Activated CD4-positive, alpha-beta T cell treated with anti-CD3 and anti-CD28 coated beads for 1 hour (primary cell): ENCODE measurements around the gene TMEM88.

ENCODE experiments used
- DNase-seq: peaks from one replicate; pipeline ENCODE4 v3.0.0-alpha.2; 2020

The TMEM88 gene

GRCh38 chr17:7833011-7833794 lies 21.7 kb upstream of the TMEM88 start:
- no peak for DNase-seq

- DNase-seq: peak; percentile 78
Measured at GRCh38 chr17:7833795-7834541, 20.9 kb upstream of the TMEM88 start, which contains the start of gene KDM6B. TSS of gene KDM6B (plus strand) at chr17:7834217. CDS start at chr17:7845555, 11,338 bp downstream.

DNA sequence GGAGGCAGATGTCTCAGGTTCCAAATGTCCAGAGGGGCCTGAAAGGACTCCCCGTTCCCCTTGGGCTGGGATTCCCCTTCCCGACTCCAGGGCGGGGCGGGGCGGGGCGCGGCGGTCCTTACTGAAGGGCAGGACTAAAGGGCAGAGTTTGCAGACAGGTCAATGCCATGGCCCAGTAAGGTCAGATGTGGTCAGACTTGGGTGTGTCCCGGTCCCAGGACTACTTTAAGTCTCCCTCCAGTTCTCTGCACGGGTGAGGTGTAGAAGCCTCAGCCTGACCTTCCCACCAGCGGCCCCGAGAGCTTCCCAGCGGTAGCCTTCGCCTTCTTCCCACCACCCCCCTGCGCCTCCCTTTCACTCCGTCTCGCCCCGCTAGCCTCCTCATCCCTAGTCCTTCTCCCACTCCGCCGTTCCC lies 20.3 kb upstream of the TMEM88 start:
- DNase-seq: peak; percentile 41

DNA sequence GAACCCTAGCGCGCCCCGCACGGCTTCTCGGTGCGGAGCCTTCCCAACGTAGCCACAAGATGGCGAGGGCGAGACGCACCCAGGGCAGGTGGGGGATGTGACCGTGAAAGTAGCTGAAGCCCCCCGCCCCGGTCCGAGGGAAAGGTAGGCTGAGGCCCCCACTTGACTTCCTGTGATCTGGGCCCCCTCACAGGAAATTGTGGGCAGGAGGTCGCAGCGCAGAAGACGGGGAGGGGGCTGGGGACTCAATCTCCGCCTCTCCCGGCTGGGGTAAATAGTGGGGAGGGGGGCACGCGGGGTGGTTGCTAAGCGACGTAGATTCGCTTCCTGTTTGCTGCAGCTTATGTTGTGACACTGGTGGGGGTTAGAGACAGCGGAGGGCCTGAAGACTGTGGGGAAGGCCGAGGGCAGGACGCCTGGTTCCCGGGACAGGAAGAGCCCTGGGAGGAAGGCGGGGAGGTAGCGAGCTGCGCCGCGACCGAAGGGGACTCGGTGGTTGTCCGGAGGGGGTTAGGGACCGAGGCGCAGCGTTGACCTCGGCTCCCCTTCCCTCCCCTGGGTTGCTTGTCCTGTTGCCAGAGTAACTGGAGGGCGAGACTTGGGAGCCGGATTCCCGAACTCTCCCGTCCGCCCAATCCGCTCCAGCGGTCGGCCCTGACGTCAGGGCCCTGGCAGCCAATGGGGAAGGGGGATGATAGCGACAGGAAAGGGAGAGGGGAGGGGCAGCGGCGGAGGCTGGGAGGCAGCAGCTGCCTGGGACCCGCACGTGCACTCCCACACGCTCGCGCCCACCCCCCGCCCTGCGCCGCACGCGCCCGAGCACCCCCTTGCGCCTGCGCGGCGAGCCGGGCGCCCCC lies 19.7 kb upstream of the TMEM88 start:
- DNase-seq: peak; percentile 77

DNA sequence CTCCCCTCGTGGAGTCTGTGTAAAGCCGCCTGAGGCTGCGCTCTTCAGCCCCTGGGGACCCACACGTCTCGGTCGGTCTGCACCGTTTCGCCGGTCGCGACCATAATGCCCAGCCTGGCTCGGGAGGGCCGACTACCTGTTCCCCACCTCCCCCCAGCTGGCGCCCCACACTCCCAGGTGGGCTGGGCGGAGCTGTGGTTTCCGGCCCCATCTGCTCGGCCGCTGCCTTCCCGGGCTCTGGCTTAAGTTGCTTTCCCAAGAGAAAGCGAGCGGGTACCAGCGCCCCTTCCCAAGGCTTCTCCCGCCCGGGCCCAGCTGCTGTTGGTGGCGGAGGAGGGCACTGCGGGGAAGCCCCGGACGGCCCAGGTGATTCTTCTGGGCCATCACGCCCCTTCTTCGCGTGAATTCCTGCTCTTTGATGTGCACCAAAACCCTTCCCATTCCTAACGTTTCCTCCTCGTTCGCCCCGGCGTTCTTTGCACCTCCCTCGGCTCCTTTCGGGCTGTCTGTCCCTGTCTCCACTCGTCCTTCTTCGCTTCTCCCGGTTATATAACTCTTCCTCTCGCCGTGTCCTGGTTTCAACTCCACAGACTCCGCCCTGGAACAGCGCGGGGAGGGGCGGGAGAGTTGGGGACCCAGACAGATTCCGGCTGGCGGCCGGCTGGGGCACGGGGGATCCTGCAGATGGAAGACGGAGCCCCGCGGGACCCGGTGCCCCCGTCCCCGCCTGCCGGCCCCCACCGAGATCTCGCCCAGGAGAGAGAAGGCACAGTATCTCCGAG lies 18.9 kb upstream of the TMEM88 start:
- DNase-seq: no peak

DNA sequence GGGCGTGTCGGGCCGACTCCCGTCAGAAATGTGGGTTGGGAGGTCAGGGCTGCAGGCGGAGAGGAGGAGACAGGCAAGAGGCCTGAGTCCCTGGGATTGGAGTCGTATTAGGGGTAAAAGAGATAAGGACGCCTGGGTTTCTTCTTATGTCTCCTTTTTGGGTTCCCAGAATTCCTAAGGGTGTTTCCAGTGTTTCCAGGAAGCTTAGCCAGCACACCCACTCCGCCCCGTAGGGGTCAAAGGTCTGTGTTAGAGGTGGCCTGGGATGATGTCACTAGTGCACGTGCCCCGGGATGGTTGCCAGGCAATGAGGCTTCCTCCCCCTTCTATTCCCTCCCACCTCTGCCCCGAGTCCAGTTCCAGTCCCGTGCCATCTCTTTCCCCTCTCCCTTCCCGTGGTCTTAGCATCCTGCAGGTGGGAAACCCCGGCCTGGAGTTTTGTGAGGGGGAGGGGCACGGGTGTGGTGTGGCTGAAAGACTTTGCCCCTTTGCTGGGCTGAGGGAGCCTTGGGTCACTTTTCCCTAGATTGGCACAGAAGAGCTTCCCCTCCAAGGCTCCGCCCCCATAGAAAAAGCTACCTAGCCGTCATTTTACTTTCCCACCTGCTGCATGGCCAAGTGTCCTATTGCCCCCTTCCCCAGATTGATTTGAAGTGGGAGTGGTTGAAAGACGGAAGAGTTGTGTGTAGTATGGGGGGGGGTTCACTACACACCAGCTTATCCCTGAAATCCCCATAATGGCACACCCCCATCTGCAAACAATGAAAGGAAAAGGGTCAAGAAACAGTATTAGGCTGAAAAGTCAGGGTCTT lies 18.1 kb upstream of the TMEM88 start:
- DNase-seq: peak; percentile 44

GRCh38 chr17:7837408-7838088 lies 17.3 kb upstream of the TMEM88 start:
- no peak for DNase-seq

DNA sequence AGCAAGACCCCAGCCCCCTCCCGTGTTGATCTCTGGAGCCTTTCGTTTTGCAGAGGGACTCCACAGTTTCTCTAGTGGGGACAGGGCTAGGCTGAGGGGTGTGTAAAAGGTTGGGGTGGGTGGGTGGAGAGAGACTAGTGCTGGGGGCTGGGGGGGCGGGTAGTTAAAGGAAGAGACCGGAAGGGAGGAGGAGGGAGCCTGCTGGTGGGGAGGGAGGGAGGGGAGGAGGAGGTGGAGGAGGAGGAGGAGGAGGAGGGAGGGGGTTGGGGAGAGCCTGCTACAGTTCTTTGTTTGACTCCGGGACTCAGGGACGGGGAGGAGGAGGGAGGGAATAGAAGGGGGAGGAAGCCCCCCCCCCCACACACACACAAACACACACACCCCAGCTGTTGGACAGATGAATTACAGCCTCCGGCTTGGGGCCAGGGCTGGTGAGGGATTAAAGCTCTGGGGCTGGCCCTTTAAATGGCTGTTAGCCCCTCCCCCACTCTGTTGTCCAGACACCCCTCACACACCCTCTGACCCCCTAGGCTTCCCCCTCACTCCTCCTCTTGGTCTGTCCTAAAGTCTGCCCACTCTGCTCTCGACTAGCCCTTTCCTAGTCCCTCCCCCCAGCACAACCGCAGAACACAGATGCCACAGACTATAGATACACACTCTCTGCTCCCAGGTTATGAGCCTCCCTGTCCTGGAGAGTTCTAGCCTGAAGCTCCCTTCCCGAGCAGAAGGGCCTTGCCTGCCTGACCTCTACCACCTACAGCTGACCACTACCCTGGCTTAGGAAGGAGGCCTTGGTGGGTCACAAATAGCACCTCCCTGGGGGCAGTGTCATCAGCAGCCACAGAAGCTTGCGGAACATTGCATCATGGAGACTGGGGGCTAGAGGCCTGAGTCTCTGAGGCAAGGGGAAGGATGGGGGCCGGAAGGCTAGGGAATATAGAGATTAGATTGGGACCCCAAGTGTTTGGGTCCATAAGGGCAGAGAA lies 16.5 kb upstream of the TMEM88 start:
- no peak for DNase-seq

- no peak for DNase-seq
Measured at GRCh38 chr17:7839190-7839875, 15.5 kb upstream of the TMEM88 start.

- DNase-seq: no peak
Measured at GRCh38 chr17:7839876-7840261, 15.0 kb upstream of the TMEM88 start.

DNA sequence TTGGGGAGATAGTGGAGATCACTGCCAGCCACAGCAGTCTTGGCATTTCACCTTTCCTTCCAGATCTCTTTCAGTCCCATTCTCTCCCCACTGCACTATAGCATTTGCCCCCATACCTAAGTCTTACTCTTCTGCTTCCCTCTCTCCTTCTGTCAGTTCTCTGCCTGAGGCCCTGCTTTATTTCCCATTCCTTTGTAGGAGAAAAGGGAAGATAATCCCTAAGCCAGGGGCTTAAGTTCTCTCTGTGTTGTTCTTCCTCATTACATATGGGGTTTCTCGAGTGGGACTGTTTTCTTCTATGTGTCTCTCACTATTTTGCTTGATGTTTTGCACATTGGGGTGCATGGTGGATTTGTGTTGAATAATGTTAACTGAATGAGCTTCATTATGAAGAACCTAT lies 14.4 kb upstream of the TMEM88 start:
- DNase-seq: no peak

DNA sequence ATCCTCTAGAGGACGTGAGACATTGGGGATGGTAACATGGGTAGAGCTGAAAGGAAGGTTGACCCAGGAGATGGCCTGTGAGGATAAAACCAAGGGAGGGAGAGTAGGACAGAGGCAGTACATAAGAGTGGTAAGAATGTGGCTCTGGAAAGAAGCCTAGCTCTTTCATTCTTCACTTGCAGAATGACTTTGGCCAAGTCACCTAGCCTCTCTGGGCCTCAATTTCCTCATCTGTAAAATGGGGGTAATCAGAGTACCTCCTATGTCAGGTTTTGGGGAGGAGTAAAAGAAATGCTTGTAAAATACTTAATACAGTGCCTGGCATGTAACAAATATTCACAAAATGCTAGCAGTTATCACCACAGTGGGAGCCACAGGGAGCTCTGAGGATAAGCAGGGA lies 14.0 kb upstream of the TMEM88 start:
- no peak for DNase-seq

DNA sequence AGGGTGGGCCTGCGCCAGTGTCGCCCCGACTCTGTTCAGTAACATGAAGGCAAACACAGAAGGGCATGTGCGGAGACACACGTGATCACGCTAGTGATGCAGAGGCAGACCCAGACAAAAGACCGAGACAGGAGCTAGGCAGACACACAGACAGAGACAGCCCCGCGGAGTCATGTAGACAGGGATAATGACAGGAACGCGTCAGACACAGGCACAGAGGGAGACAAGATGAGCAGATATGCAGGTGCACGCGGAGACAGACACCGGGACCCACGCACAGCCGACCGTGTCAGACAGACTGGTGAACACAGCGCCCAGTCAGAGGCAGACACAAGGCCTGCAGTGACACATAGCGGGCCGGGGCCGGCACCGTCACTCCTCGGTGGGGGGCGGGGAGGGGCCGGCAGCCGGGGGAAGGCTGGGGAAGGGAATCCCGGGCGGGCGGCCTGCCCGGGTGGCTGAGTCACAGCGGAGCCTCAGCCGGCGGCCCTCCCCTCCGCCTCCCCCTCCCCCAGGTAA lies 13.4 kb upstream of the TMEM88 start:
- DNase-seq: peak; percentile 95

GRCh38 chr17:7841915-7842379 lies 12.9 kb upstream of the TMEM88 start:
- peak; percentile 77 for DNase-seq

DNA sequence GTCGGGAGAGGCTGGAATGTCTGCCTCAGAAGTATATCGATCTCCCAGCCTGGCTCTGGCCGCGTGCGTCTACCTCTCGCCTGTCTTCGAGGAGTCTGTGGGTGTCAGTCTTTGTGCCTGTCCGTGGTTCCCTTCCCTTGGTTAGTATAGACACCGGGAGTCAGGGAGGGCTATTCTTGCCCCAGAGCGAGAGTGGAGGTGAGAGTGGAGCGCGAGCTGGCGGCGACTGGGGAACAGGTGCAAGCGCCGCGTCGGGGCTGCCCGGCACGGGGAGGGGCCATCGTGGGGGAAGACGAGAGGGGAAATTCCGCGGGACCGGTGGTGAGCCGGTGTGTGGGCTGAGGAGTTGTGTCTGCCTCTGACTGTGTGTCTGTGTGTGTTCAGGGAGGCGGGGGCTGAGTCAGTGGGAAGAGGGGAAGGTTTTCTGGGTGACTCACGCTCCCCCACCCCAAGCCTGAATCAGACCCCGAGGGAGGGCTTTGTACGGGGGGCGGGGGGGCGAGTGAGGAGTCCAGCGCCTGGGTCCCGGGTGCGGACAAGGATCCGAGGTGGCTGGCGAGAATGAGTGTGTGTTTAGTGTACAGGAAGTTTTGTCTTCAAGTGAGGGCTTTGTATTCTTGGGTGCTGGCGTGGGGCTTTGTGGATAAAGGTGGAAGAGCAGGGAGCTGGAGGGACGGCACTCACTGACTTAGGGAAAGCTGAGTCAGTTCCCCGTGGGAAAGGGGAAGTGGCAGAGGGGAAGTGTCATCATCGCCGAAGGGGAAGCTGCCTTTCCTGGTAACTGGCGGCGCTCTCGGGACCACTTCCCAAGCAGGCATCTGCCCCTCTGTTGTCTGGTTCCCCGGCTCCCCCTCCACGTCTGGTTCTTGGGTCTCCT lies 12.2 kb upstream of the TMEM88 start:
- DNase-seq: peak; percentile 97

DNA sequence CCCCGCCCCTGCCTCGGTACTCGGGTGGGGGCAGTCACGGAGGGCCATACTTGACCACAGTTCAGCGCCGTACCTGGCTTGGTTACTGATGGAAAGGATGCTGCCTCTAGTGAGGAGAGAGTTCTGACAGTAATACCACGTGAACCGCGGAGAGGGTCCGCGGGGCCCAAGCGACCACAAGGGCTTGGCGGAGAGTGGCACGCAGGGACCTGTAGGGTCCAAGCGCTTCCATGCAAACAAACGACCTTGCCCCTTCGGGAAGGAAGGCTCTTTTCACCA lies 11.7 kb upstream of the TMEM88 start:
- no peak for DNase-seq

GRCh38 chr17:7843536-7844291 lies 11.2 kb upstream of the TMEM88 start:
- DNase-seq: peak; percentile 92
